Astrocyte (in vitro differentiated cells and primary cell): ENCODE data around the gene SUSD4.

ENCODE experiments used
- EZH2 ChIP-seq: IDR thresholded peaks from 2 replicates; pipeline ENCODE4 v1.6.1; 2012; ENCODE audit warnings: mild to moderate bottlenecking, low read length, inconsistent platforms; ENCODE audit not compliant: insufficient read depth
- TF ChIP-seq, protein P1 (sequence below): IDR thresholded peaks from 2 replicates; pipeline ENCODE4 v1.5.1; 2011; ENCODE audit warnings: low read depth, mild to moderate bottlenecking, inconsistent platforms, low read length, moderate library complexity; ENCODE audit not compliant: insufficient read depth

DNA sequence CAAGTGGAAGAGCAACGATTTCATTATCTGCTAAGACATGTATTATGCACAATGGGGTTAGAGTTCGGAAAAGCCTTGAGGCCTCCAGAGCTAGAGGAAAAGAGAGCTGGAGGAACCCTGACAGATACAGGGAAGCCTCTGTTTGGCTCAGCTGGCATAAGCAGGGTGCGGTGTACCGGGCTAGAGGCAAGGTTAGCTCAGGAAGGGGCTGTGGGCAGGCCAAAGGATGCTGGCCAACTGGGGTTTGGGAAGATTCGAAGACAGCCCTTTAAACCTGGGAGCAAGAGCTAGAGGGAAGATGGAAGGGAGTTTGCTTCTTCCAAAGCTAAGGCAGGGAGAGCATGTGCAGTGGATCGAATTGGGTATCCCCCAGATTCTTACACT, 113.4 kb downstream of the SUSD4 start:
- TF ChIP-seq, protein P1, sequence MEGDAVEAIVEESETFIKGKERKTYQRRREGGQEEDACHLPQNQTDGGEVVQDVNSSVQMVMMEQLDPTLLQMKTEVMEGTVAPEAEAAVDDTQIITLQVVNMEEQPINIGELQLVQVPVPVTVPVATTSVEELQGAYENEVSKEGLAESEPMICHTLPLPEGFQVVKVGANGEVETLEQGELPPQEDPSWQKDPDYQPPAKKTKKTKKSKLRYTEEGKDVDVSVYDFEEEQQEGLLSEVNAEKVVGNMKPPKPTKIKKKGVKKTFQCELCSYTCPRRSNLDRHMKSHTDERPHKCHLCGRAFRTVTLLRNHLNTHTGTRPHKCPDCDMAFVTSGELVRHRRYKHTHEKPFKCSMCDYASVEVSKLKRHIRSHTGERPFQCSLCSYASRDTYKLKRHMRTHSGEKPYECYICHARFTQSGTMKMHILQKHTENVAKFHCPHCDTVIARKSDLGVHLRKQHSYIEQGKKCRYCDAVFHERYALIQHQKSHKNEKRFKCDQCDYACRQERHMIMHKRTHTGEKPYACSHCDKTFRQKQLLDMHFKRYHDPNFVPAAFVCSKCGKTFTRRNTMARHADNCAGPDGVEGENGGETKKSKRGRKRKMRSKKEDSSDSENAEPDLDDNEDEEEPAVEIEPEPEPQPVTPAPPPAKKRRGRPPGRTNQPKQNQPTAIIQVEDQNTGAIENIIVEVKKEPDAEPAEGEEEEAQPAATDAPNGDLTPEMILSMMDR = no peak
- TF ChIP-seq EZH2 = no peak
